Activated effector memory CD4-positive, alpha-beta T cell treated with Interleukin-2 at 50 U/mL for 16 hours (primary cell): ENCODE measurements around the gene LRRK1.

ENCODE experiments used
- DNase-seq: peaks from one replicate; pipeline ENCODE4 v3.0.0-alpha.2; 2020

The LRRK1 gene

GRCh38 chr15:101102746-101103145, 183.6 kb downstream of the LRRK1 start:
- no peak for DNase-seq

- DNase-seq, result no peak
These were observed 184.4 kb downstream of the LRRK1 start for GRCh38 chr15:101103598-101103997.

GRCh38 chr15:101104141-101104540, 185.0 kb downstream of the LRRK1 start:
- DNase-seq, result no peak

- no peak for DNase-seq
These were observed 186.1 kb downstream of the LRRK1 start for GRCh38 chr15:101105059-101105891.

- DNase-seq, result no peak
These were observed 187.9 kb downstream of the LRRK1 start for GRCh38 chr15:101107101-101107500.

GRCh38 chr15:101107625-101108460, 188.7 kb downstream of the LRRK1 start:
- no peak for DNase-seq

GRCh38 chr15:101108461-101108775, 189.3 kb downstream of the LRRK1 start:
- no peak for DNase-seq

GRCh38 chr15:101108791-101109190, 189.6 kb downstream of the LRRK1 start:
- no peak for DNase-seq

GRCh38 chr15:101110681-101111569, 191.8 kb downstream of the LRRK1 start:
- DNase-seq, result no peak

- no peak for DNase-seq
These were observed 192.6 kb downstream of the LRRK1 start for GRCh38 chr15:101111570-101112262.

GRCh38 chr15:101112336-101113113, 193.4 kb downstream of the LRRK1 start:
- DNase-seq, result no peak

GRCh38 chr15:101113114-101114005, 194.2 kb downstream of the LRRK1 start:
- DNase-seq, result no peak

- no peak for DNase-seq
These were observed 195.0 kb downstream of the LRRK1 start for GRCh38 chr15:101114166-101114565.

GRCh38 chr15:101114610-101115009, 195.5 kb downstream of the LRRK1 start:
- no peak for DNase-seq

GRCh38 chr15:101115393-101115785, 196.2 kb downstream of the LRRK1 start:
- no peak for DNase-seq

- no peak for DNase-seq
These were observed 196.9 kb downstream of the LRRK1 start for GRCh38 chr15:101115786-101116680.

GRCh38 chr15:101116681-101116976, 197.5 kb downstream of the LRRK1 start:
- no peak for DNase-seq

GRCh38 chr15:101118116-101118515, 199.0 kb downstream of the LRRK1 start:
- DNase-seq, result no peak

- no peak for DNase-seq
These were observed 199.5 kb downstream of the LRRK1 start for GRCh38 chr15:101118615-101119014.

GRCh38 chr15:101119181-101119580, 200.0 kb downstream of the LRRK1 start:
- DNase-seq, result no peak
